Fibroblast of skin of left biceps (primary cell): ENCODE results near the gene PSMA8.
"Not testable (repeated sequence)": the region's sequence is repeated elsewhere in the genome, so short reads cannot be mapped to it uniquely, and the experiment has no call there.

ENCODE experiments used
- DNase-seq, 2 experiments: peaks; one replicate each; pipeline ENCODE4 v3.0.0-alpha.2; 2013; ENCODE audit warnings: low read depth in 2 of 2

PSMA8 gene

DNA sequence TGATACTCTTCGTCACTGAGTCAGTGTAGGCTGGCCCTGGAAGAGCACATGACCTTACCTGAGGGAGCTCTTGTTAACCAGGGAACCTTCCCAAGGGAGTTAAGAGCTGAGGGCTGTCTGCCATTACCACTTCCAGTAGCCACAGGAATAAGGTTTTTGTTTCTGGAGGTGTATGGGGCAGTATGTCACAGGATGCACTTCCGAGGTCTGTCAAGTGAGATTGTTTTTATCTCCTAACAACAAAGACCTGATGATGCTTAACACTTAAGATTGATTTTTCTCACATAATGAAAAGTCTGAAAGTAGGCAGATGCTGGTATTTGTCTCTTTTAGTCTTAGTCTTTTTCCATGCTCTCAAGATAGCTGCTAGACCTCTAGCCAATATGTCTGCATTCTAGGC is 41.8 kb downstream of the PSMA8 start:
- DNase-seq, result no peak

DNA sequence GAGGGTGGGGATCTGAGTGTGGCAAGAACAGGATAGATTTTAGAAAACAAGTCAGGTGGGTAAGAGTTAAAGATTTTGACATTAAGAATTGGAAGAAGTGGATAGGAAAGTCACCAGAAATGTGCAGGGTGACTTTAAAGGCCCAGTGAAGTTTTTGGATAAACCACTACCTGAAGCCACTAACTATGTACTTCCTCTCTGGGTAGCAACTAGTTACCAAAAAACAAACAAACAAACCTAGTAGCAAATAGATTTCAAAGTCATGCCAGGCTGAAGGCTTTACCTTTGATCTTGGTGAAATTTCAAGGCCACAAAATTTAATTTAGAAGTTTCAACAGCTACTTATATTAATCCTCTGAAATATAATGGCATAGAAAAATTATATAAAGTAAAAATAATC is 42.5 kb downstream of the PSMA8 start:
- DNase-seq, result no peak

GRCh38 chr18:26181343-26181826 is 47.7 kb downstream of the PSMA8 start:
- no peak for DNase-seq

- no peak for DNase-seq
Observed at GRCh38 chr18:26183395-26184112, 49.9 kb downstream of the PSMA8 start.

- DNase-seq, result no peak
Observed at GRCh38 chr18:26185267-26185666, 51.6 kb downstream of the PSMA8 start.

- DNase-seq, result no peak
Observed at GRCh38 chr18:26190506-26190905, 56.8 kb downstream of the PSMA8 start.

GRCh38 chr18:26192233-26192632 is 58.6 kb downstream of the PSMA8 start:
- no peak for DNase-seq

DNA sequence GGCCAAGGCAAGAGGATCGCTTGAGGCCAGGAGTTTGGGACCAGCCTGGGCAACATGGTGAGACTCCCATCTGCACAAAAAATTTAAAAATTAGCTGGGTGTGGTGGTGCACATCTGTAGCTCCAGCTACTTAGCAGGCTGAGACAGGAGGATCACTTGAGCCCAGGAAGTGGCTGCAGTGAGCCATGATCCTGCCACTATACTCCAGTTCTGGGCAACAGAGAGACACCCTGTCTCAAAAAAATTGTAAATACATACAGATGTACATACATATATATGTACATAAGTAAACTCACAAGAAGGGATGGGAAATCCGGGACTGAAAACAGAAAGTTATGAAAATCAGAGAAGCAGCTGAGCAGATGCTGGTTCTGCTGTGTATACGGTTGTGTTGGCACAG is 62.9 kb downstream of the PSMA8 start:
- no peak for DNase-seq

DNA sequence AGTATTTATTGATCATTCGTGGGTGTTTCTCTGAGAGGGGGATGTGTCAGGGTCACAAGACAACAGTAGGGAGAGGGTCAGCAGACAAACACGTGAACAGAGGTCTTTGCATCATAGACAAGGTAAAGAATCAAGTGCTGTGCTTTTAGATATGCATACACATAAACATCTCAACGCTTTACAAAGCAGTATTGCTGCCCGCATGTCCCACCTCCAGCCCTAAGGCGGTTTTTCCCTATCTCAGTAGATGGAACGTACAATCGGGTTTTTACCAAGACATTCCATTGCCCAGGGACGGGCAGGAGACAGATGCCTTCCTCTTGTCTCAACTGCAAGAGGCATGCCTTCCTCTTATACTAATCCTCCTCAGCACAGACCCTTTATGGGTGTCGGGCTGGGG is 68.3 kb downstream of the PSMA8 start:
- DNase-seq, result not testable (repeated sequence)

DNA sequence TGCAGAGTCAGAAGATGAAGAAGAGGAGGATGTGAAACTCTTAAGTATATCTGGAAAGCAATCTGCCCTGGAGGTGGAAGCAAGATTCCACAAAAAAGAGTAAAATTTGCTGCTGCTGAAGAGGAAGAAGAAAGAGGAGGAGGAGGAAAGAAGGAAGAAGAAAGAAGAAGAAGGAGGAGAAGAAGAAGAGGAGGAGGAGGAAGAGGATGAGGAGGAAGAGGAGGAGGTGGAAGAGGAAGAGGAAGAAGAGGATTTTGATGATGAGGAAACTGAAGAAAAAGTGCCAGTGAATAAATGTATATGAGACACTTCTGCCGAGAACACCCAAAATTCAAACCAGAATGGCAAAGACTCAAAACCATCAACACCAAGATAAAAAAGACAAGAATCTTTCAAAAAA is 71.6 kb downstream of the PSMA8 start:
- no peak for DNase-seq

- no peak for DNase-seq
Observed at GRCh38 chr18:26206488-26206887, 72.8 kb downstream of the PSMA8 start.

DNA sequence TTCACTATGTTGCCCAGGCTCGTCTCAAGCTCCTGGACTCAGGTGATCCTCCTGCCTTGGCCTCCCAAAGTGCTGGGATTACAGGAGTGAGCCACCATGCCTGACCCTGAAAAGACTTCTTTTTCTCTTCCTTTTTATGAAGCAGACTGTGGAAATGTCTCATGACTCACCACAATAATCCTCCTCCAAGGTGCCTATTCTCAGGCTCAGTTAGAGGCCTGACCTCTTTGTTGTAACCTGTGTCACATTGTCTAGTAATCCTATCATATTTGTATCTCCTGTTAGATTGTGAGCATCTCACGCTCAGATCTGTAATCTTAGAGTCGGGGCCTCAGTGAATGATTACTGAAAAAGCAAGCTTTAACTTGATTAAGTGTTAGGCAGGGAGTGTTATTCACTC is 74.3 kb downstream of the PSMA8 start:
- DNase-seq, result no peak

DNA sequence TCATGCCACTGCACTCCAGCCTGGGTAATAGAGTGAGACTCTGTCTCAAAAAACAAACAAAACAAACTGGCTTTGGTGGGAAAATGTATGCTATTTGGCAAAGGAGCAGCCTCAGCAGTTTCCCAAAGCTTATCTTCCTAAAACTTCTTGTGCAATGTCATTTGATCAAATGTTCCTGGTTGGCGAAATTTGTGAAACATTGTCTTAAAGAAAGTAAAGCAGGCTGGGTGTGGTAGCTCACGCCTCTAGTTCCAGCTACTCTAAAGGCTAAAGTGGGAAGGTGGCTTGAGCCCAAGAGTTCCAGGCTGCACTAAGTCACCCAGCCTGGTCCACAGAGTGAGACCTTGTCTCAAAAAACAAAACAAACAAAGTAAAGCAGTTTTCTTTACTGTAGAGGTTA is 75.3 kb downstream of the PSMA8 start:
- DNase-seq, result no peak

- DNase-seq, result no peak
Observed at GRCh38 chr18:26210147-26210546, 76.5 kb downstream of the PSMA8 start.

- no peak for DNase-seq
Observed at GRCh38 chr18:26215247-26215970, 81.7 kb downstream of the PSMA8 start.

- DNase-seq, result no peak
Observed at GRCh38 chr18:26225022-26225693, 91.5 kb downstream of the PSMA8 start.

DNA sequence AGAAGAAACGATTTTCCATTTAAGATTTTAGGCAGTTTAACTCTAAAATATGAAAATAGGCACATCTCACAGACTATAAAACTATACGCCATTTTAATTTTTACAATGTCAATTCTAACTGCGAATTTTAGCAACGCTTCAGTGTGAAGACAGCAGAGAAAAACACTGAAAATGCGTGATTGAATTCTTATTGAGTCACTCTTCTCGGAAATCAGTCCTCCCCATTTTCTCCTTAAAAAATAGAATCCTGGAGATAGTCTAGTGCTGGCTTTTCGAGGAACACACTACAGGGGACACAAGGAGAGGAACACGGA is 92.2 kb downstream of the PSMA8 start:
- DNase-seq, result no peak

GRCh38 chr18:26226229-26227050 is 92.8 kb downstream of the PSMA8 start, which contains the start of gene TAF4B:
TSS of gene TAF4B (plus strand) at chr18:26226445. CDS start at chr18:26226934, 489 bp downstream.
- DNase-seq, result peak; percentile 82 to 83

DNA sequence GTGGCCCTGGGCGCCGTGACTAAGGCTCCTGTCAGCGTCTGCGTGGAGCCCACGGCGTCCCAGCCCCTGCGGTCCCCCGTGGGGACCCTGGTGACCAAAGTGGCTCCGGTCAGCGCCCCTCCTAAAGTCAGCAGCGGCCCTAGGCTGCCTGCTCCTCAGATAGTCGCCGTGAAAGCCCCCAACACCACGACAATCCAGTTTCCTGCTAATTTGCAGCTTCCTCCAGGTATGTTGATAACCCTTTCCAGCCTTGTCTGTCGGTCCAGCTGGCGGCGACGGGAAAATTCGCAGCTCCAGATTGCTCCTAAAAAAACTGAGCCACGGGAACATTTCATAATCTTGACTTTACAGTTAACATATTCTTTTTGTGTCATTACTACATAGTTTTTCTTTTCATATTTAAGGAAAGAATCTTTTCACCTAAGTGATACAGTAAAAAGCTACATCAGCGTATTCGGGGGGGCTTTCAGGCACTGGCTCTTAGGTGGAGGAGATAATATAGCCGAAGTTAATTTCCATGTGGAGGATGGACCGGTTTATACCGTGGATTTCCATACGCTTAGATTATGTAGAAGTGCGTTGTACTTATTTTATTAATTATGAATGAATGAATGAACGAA is 93.5 kb downstream of the PSMA8 start:
- DNase-seq, result no peak

DNA sequence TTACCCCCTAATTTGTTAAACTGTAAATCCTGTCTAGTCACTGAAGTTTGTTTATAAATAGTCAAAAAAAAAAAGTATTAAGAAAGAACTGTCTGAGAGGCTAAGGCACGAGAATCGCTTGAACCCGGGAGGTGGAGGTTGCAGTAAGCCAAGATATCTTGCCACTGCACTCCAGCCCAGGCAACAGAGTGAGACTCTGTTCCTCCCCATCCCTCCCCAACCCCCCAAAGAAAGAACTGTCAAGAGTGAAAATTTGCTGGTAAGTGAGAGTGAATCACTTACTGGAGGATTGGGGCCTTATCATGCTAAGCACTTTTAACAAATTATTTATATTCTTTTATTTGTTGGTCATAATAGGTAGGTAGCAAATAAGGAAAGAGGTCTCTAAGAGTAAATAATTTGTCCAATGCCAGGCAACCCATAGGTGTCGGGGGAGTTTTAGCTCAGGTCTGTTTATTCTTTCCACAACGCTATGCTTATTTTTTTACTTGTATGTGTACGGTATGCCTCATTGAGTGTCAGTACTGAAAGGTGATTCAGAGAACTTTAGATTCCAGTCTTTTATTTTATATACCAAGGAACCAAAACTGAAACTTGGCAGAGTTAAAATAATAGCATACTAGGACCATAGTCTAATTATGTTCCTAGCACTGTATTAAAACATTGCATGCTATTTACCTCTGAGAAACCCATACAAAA is 95.0 kb downstream of the PSMA8 start:
- DNase-seq, result no peak

DNA sequence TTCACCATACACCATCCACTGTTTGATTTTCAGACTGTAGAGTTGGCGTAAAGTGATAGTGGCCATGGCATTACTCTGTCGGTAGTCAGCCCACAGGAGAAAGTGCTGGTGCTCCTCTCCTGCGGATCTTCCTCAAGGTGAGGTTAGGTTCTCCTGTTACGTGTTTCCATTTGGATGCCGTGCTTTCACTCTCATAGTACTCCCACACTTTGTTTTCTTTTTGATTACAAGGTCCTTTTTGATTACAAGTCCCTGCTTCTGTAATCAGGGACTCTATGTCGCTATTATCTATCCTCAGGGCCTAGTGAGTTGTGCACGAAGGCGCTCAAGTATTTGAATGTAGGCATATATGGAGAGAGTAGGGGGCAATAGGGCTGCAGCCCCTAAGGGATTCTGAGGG is 96.8 kb downstream of the PSMA8 start:
- DNase-seq, result no peak
